ENCODE data around the gene FTH1. TPM values are rescaled to one million over a fixed set of nuclear protein-coding genes. Genes with fewer than 3 reads are reported as not detected.

Gene FTH1
- total and polyA plus RNA-seq, 2 of the 13 experiments (the other 11 are each of a cell fraction or from before 2014, with no cell fraction given): 607 to 760 TPM

DNA sequence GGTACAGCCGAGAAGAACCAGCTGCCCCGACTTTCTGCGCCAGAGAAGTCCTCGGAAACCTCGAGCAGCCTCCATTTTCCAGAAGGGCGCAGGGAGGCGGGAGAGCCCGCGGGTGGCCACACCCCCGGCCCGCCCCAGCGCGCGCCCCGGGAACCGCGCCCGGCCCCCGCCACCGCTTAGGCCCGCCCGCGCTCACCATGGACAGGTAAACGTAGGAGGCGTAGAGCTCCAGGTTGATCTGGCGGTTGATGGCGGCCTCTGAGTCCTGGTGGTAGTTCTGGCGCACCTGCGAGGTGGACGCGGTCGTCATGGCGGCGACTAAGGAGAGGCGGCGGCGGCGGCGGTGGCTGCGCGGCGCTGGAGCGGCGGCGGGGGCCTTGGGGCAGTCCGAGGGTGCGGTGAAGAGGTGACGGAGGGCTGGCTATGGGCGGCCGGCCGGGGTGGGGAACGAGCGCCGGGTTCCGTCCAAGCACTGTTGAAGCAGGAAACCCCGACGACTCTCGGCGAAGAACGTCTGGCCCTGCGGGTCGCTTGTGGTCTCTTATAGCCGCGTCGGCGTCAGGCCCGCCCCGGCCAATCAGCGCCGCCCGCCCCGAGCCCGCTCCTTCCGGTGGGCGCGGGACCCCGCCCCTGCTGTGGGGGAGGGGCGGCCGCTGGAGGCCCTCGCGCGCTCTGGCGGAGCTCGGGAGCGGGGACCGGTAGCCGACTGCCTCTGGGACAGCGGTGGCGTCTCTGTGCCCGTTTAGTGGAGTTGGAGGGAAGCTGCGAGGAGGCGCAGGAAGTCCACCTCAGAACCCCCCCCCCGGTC lies at the start of gene FTH1 (continued):
- TF ChIP-seq, protein P1, sequence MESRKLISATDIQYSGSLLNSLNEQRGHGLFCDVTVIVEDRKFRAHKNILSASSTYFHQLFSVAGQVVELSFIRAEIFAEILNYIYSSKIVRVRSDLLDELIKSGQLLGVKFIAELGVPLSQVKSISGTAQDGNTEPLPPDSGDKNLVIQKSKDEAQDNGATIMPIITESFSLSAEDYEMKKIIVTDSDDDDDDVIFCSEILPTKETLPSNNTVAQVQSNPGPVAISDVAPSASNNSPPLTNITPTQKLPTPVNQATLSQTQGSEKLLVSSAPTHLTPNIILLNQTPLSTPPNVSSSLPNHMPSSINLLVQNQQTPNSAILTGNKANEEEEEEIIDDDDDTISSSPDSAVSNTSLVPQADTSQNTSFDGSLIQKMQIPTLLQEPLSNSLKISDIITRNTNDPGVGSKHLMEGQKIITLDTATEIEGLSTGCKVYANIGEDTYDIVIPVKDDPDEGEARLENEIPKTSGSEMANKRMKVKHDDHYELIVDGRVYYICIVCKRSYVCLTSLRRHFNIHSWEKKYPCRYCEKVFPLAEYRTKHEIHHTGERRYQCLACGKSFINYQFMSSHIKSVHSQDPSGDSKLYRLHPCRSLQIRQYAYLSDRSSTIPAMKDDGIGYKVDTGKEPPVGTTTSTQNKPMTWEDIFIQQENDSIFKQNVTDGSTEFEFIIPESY (CRISPR knock-in tag; IDR thresholded peaks at IDR 0.05): no peak
- TF ChIP-seq ZNF136 (CRISPR knock-in tag; IDR thresholded peaks at IDR 0.05; ENCODE audit: low read depth) (no peak), ZNF678 (CRISPR knock-in tag; IDR thresholded peaks at IDR 0.05) (no peak), ZNF550 (CRISPR knock-in tag; IDR thresholded peaks at IDR 0.05; ENCODE audit: borderline replicate concordance) (no peak; the same call in 1 of the 2 replicates), TEAD3 (CRISPR knock-in tag; optimal IDR thresholded peaks at IDR 0.05; ENCODE audit: borderline replicate concordance) (no peak), MAFG (CRISPR knock-in tag; IDR thresholded peaks at IDR 0.05) (no peak), ZFP90 (CRISPR knock-in tag; IDR thresholded peaks at IDR 0.05; ENCODE audit: borderline replicate concordance) (peak; percentile 39; the same call in 1 of the 2 replicates), ATM (IDR thresholded peaks at IDR 0.05; ENCODE audit: borderline replicate concordance) (no peak), U2AF1 (optimal IDR thresholded peaks at IDR 0.05; ENCODE audit: low read depth, low read length) (no peak), ZNF619 (CRISPR knock-in tag; IDR thresholded peaks at IDR 0.05) (0 out of 2 replicates have a peak, but pooled peaks have one; percentile 38), KLF12 (CRISPR knock-in tag; IDR thresholded peaks at IDR 0.05; ENCODE audit: borderline replicate concordance) (peak; percentile 87; the same call in 1 of the 2 replicates), POGZ (CRISPR knock-in tag; IDR thresholded peaks at IDR 0.05) (peak; percentile 49), CHD2 (IDR thresholded peaks at IDR 0.05; ENCODE audit: low read depth, low read length) (peak; percentile 65), ZNF484 (CRISPR knock-in tag; IDR thresholded peaks at IDR 0.05; ENCODE audit: borderline replicate concordance, low read depth) (no peak), PHF20 (CRISPR knock-in tag; IDR thresholded peaks at IDR 0.05) (0 out of 2 replicates have a peak, but pooled peaks have one; percentile 23), ZNF17 (CRISPR knock-in tag; IDR thresholded peaks at IDR 0.05) (no peak)
- TF ChIP-seq, protein P2, sequence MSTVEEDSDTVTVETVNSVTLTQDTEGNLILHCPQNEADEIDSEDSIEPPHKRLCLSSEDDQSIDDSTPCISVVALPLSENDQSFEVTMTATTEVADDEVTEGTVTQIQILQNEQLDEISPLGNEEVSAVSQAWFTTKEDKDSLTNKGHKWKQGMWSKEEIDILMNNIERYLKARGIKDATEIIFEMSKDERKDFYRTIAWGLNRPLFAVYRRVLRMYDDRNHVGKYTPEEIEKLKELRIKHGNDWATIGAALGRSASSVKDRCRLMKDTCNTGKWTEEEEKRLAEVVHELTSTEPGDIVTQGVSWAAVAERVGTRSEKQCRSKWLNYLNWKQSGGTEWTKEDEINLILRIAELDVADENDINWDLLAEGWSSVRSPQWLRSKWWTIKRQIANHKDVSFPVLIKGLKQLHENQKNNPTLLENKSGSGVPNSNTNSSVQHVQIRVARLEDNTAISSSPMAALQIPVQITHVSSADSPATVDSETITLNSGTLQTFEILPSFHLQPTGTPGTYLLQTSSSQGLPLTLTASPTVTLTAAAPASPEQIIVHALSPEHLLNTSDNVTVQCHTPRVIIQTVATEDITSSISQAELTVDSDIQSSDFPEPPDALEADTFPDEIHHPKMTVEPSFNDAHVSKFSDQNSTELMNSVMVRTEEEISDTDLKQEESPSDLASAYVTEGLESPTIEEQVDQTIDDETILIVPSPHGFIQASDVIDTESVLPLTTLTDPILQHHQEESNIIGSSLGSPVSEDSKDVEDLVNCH (CRISPR knock-in tag; IDR thresholded peaks at IDR 0.05): no peak
- TF ChIP-seq, protein P3, sequence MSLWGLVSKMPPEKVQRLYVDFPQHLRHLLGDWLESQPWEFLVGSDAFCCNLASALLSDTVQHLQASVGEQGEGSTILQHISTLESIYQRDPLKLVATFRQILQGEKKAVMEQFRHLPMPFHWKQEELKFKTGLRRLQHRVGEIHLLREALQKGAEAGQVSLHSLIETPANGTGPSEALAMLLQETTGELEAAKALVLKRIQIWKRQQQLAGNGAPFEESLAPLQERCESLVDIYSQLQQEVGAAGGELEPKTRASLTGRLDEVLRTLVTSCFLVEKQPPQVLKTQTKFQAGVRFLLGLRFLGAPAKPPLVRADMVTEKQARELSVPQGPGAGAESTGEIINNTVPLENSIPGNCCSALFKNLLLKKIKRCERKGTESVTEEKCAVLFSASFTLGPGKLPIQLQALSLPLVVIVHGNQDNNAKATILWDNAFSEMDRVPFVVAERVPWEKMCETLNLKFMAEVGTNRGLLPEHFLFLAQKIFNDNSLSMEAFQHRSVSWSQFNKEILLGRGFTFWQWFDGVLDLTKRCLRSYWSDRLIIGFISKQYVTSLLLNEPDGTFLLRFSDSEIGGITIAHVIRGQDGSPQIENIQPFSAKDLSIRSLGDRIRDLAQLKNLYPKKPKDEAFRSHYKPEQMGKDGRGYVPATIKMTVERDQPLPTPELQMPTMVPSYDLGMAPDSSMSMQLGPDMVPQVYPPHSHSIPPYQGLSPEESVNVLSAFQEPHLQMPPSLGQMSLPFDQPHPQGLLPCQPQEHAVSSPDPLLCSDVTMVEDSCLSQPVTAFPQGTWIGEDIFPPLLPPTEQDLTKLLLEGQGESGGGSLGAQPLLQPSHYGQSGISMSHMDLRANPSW (CRISPR knock-in tag; IDR thresholded peaks at IDR 0.05; ENCODE audit: borderline replicate concordance): no peak
- TF ChIP-seq, protein P4, sequence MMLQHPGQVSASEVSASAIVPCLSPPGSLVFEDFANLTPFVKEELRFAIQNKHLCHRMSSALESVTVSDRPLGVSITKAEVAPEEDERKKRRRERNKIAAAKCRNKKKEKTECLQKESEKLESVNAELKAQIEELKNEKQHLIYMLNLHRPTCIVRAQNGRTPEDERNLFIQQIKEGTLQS (CRISPR knock-in tag; IDR thresholded peaks at IDR 0.05): peak; percentile 35; the same call in 1 of the 2 replicates
- TF ChIP-seq, protein P5, sequence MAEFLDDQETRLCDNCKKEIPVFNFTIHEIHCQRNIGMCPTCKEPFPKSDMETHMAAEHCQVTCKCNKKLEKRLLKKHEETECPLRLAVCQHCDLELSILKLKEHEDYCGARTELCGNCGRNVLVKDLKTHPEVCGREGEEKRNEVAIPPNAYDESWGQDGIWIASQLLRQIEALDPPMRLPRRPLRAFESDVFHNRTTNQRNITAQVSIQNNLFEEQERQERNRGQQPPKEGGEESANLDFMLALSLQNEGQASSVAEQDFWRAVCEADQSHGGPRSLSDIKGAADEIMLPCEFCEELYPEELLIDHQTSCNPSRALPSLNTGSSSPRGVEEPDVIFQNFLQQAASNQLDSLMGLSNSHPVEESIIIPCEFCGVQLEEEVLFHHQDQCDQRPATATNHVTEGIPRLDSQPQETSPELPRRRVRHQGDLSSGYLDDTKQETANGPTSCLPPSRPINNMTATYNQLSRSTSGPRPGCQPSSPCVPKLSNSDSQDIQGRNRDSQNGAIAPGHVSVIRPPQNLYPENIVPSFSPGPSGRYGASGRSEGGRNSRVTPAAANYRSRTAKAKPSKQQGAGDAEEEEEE (CRISPR knock-in tag; IDR thresholded peaks at IDR 0.05; ENCODE audit: borderline replicate concordance): 0 out of 2 replicates have a peak, but pooled peaks have one; percentile 14

Data from HepG2 (cell line).